ENCODE measurements around the gene TNFRSF17.
"Not testable (repeated sequence)": the region's sequence is repeated elsewhere in the genome, so short reads cannot be mapped to it uniquely, and the experiment has no call there.

Gene TNFRSF17

GRCh38 chr16:11964761-11965551 is at the start of gene TNFRSF17:
Gene TNFRSF17, plus strand, starts transcription at chr16:11965210. Its CDS starts 115 bp downstream, at chr16:11965325.
- no peaks in the 10 kb centered on the region for H3K9me3 ChIP-seq (replicated peaks in 1 of 11)
- peaks cover 12 to 50% (median 40%) of the 10 kb centered on the region in 10 experiments for H3K4me1 ChIP-seq
- no peaks in the 10 kb centered on the region for H4K20me1 ChIP-seq
- H3K4me3 ChIP-seq: no peak within 1 kb of the TSS; a peak in 1 of 20 replicates
- H3K36me3 ChIP-seq: no peaks in the 10 kb centered on the region
- H3K9ac ChIP-seq: peak within 1 kb of the TSS in 4 of 11 experiments; percentile 3 to 24 (median 17); a peak in 5 of 22 replicates
- H3K4me2 ChIP-seq: peak within 1 kb of the TSS; percentile 36 to 76 (median 70); a peak in 20 of 22 replicates
- H3K27me3 ChIP-seq: no peaks in the 10 kb centered on the region
- H3K27ac ChIP-seq: peak within 1 kb of the TSS in 2 of 11 experiments; percentile 11 to 36; a peak in 3 of 22 replicates
- TF ChIP-seq Cebpa-rat (IDR thresholded peaks at IDR 0.05): no peak

- peak within 1 kb of the TSS; percentile 81 to 99 (median 96) for H3K4me3 ChIP-seq
- H3K9me3 ChIP-seq (replicated peaks in 1 of 11): no peaks in the 10 kb centered on the region
- peaks cover 34 to 48% (median 42%) of the 10 kb centered on the region in 11 experiments for H4K20me1 ChIP-seq
- peak within 1 kb of the TSS; percentile 91 to 99 (median 95) for H3K9ac ChIP-seq
- peaks cover 30 to 37% (median 35%) of the 10 kb centered on the region in 10 experiments for H3K4me1 ChIP-seq
- H3K36me3 ChIP-seq: peaks cover 0 to 24% (median 10%) of the 10 kb centered on the region in 11 experiments; a peak in 6 of 22 replicates
- peak within 1 kb of the TSS; percentile 79 to 96 (median 90) for H3K4me2 ChIP-seq
- TF ChIP-seq Cebpa-rat (IDR thresholded peaks at IDR 0.05): no peak
- no peaks in the 10 kb centered on the region for H3K27me3 ChIP-seq
- H3K27ac ChIP-seq: peak within 1 kb of the TSS; percentile 81 to 97 (median 94)
Observed at GRCh38 chr16:11915644-11916523, 49.1 kb upstream of the TNFRSF17 start, which contains the start of gene GSPT1. Gene GSPT1, minus strand, starts transcription at chr16:11915956. Its CDS starts 236 bp downstream, at chr16:11915720.

- H3K9me3 ChIP-seq (replicated peaks in 1 of 11): no peaks in the 10 kb centered on the region
- H3K4me3 ChIP-seq: peak overlapping the region; percentile 81 to 99 (median 96)
- peaks cover 22 to 29% (median 28%) of the 10 kb centered on the region in 10 experiments for H3K4me1 ChIP-seq
- peak overlapping the region; percentile 33 to 97 (median 91); a peak in 21 of 22 replicates for H3K9ac ChIP-seq
- H3K36me3 ChIP-seq: peaks cover 0 to 19% (median 10%) of the 10 kb centered on the region in 11 experiments; a peak in 6 of 22 replicates
- peak overlapping the region; percentile 64 to 96 (median 85) for H3K4me2 ChIP-seq
- no peak for TF ChIP-seq Cebpa-rat (IDR thresholded peaks at IDR 0.05)
- no peaks in the 10 kb centered on the region for H3K27me3 ChIP-seq
- peak overlapping the region in 7 of 11 experiments; percentile 17 to 95 (median 50); a peak in 10 of 22 replicates for H3K27ac ChIP-seq
- H4K20me1 ChIP-seq: peaks cover 26 to 39% (median 34%) of the 10 kb centered on the region in 11 experiments
Observed at GRCh38 chr16:11916524-11917285, 48.3 kb upstream of the TNFRSF17 start.

- not testable (repeated sequence) for H4K20me1 ChIP-seq; H3K9ac ChIP-seq; H3K9me3 ChIP-seq (replicated peaks in 1 of 11); H3K36me3 ChIP-seq; H3K4me3 ChIP-seq; H3K4me2 ChIP-seq; H3K4me1 ChIP-seq; H3K27me3 ChIP-seq; H3K27ac ChIP-seq
Observed at GRCh38 chr16:11924046-11924445, 41.0 kb upstream of the TNFRSF17 start.

DNA sequence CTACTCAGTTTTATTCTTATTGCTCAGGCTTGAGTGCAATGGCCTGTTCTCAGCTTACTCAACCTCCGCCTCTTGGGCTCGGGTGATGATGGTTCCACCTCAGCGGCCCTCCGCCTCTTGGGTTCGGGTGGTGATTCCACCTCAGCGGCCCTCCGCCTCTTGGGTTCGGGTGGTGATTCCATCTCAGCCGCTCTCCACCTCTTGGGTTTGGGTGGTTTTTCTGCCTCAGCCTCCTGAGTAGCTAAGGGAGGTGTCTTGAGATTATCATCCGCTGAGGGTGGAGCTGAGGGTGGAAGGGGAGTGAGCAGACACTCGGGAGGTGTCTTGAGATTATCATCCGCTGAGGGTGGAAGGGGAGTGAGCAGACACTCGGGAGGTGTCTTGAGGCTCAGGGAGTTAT is 37.7 kb upstream of the TNFRSF17 start:
- H3K36me3 ChIP-seq; H3K9me3 ChIP-seq (replicated peaks in 1 of 11); H3K27ac ChIP-seq; H4K20me1 ChIP-seq; H3K9ac ChIP-seq; H3K27me3 ChIP-seq; H3K4me3 ChIP-seq; H3K4me2 ChIP-seq; H3K4me1 ChIP-seq: not testable (repeated sequence)

- not testable (repeated sequence) for H3K4me2 ChIP-seq; H3K27me3 ChIP-seq; H4K20me1 ChIP-seq; H3K4me3 ChIP-seq; H3K27ac ChIP-seq; H3K9me3 ChIP-seq (replicated peaks in 1 of 11); H3K36me3 ChIP-seq; H3K9ac ChIP-seq
- H3K4me1 ChIP-seq: peaks cover 0 to 20% (median 10%) of the 10 kb centered on the region in 10 experiments; a peak in 9 of 20 replicates
Observed at GRCh38 chr16:11941945-11942344, 23.1 kb upstream of the TNFRSF17 start, which contains the start of gene NPIPB2. Gene NPIPB2, minus strand, starts transcription at chr16:11942045. Its CDS starts 0 bp downstream, at chr16:11942045.

- 0 out of 22 replicates have a peak overlapping the region, but pooled peaks of 1 of the 11 experiments have one; percentile 7 for H3K4me2 ChIP-seq
- H3K4me1 ChIP-seq: peaks cover 0 to 31% (median 22%) of the 10 kb centered on the region in 10 experiments; a peak in 11 of 20 replicates
- H3K36me3 ChIP-seq: no peaks in the 10 kb centered on the region
- no peak overlapping the region for H3K4me3 ChIP-seq
- H3K9ac ChIP-seq: no peak overlapping the region
- H3K27ac ChIP-seq: no peak overlapping the region
- no peaks in the 10 kb centered on the region; a peak in 1 of 22 replicates for H4K20me1 ChIP-seq
- no peaks in the 10 kb centered on the region for H3K9me3 ChIP-seq (replicated peaks in 1 of 11)
- no peaks in the 10 kb centered on the region for H3K27me3 ChIP-seq
- no peak for TF ChIP-seq Cebpa-rat (IDR thresholded peaks at IDR 0.05)
Observed at GRCh38 chr16:11946433-11946832, 18.6 kb upstream of the TNFRSF17 start.

GRCh38 chr16:11948819-11949218 is 16.2 kb upstream of the TNFRSF17 start:
- H3K36me3 ChIP-seq: no peaks in the 10 kb centered on the region
- no peak overlapping the region for H3K4me2 ChIP-seq
- H3K9me3 ChIP-seq (replicated peaks in 1 of 11): no peaks in the 10 kb centered on the region
- H3K4me1 ChIP-seq: peaks cover 0 to 31% (median 22%) of the 10 kb centered on the region in 10 experiments; a peak in 11 of 20 replicates
- no peak overlapping the region for H3K27ac ChIP-seq
- no peak overlapping the region for H3K4me3 ChIP-seq
- TF ChIP-seq Cebpa-rat (IDR thresholded peaks at IDR 0.05): no peak
- 0 out of 22 replicates have a peak overlapping the region, but pooled peaks of 1 of the 11 experiments have one; percentile 7 for H3K9ac ChIP-seq
- no peaks in the 10 kb centered on the region for H3K27me3 ChIP-seq
- H4K20me1 ChIP-seq: no peaks in the 10 kb centered on the region; a peak in 1 of 22 replicates

Measured in BLaER1 treated with 17β-estradiol and CSF1 and Interleukin-3, amounts not matched to agents 10 nM and 100 nM (cell line).